Sigmoid colon (tissue), 7 donors: Measurements from ENCODE around the gene MAPK1IP1L. TPM values are rescaled to one million over a fixed set of nuclear protein-coding genes. Genes with fewer than 3 reads are reported as not detected.
"Not testable (repeated sequence)": the region's sequence is repeated elsewhere in the genome, so short reads cannot be mapped to it uniquely, and the experiment has no call there.

Source experiments
- DNase-seq: peaks from one replicate; pipeline ENCODE4 v3.0.0-alpha.2; 2019
- H3K27ac ChIP-seq, 4 donors: fragments of 200-600 bp; sonication (generic); one replicate each; pipeline ENCODE4 v1.5.1; 2016 to 2019; ENCODE audit warnings: mild to moderate bottlenecking in 1 of 4
- H3K27me3 ChIP-seq, 3 donors: fragments of 200-600 bp; sonication (generic); one replicate each; pipeline ENCODE4 v1.5.1; 2019; ENCODE audit warnings: mild to moderate bottlenecking in 1 of 3
- H3K36me3 ChIP-seq, 4 donors: fragments of 200-600 bp; sonication (generic); one replicate each; pipeline ENCODE4 v1.5.1; 2016 to 2019
- H3K4me1 ChIP-seq, 4 donors: fragments of 200-600 bp; sonication (generic); one replicate each; pipeline ENCODE4 v1.5.1; 2017 to 2019
- H3K4me3 ChIP-seq, 4 donors: fragments of 200-600 bp; sonication (generic); one replicate each; pipeline ENCODE4 v1.5.1; 2017 to 2019; ENCODE audit warnings: mild to moderate bottlenecking in 2 of 4, moderate library complexity in 1 of 4
- H3K9me3 ChIP-seq, 4 donors: fragments of 200-600 bp in 3 of 4; sonication (generic) in 3 of 4; one replicate each; pipeline versions ENCODE4 v1.5.1 to v1.6.1; 2013 to 2019
- EP300 ChIP-seq, 4 donors: sonication (generic); formaldehyde crosslinking; IDR thresholded peaks; one replicate each; pipeline ENCODE4 v1.6.1; 2017; ENCODE audit warnings: antibody characterized with exemption in 4 of 4
- POLR2A ChIP-seq, 2 donors: fragments of 450-650 bp; IDR thresholded peaks; one replicate each; pipeline ENCODE4 v1.6.1; 2016; ENCODE audit warnings: antibody characterized with exemption in 2 of 2, mild to moderate bottlenecking in 2 of 2, moderate library complexity in 2 of 2
- POLR2AphosphoS5 ChIP-seq, 4 donors: sonication (generic); formaldehyde crosslinking; IDR thresholded peaks; one replicate each; pipeline ENCODE4 v1.6.1; 2017; ENCODE audit warnings: antibody characterized with exemption in 4 of 4
- WGBS, 2 donors: extraction: QIAGEN DNeasy Blood & Tissue Kit; methylation state at CpG; one replicate each; pipeline ENCODE4 v1.1.7; 2013; 5-methylcytosine and 5-hydroxymethylcytosine counted together
- intact Hi-C: fragments of 100-400 bp; cut with DNase I; formaldehyde crosslinking; loops from one replicate; pipeline ENCODE4 v1.15.1; 2023
- polyA plus RNA-seq, 3 donors: library from polyadenylated mRNA; stranded (reverse); fragments of 200-250 nt; gene quantifications; one replicate each; pipeline ENCODE4 v1.2.3, GENCODE V29; 2013
- total RNA-seq, 4 donors: library from RNA; depleted of rRNA; stranded (reverse); fragments of >200 nt; gene quantifications; one replicate each; pipeline ENCODE4 v1.1.0, GENCODE V29; 2016
- TF ChIP-seq, protein P1 (sequence below), 4 experiments: fragments of 450-650 bp in 3 of 4; fragments of 200-600 bp in 1 of 4; IDR thresholded peaks; one replicate each; pipeline ENCODE4 v1.5.1; 2016 to 2019; ENCODE audit warnings: antibody characterized with exemption in 4 of 4, mild to moderate bottlenecking in 3 of 4, moderate library complexity in 2 of 4
- donor health status: healthy with polysubstance abuse.
- donor health status: Bipolar disorder and iron deficiency.
- donor health status: healthy.

Gene MAPK1IP1L
- 10 to 100 TPM; 30.6 to 67.1 (median 46.4) TPM for total RNA-seq
- polyA plus RNA-seq = 10 to 100 TPM; 25.2 to 40.5 (median 39.5) TPM

DNA sequence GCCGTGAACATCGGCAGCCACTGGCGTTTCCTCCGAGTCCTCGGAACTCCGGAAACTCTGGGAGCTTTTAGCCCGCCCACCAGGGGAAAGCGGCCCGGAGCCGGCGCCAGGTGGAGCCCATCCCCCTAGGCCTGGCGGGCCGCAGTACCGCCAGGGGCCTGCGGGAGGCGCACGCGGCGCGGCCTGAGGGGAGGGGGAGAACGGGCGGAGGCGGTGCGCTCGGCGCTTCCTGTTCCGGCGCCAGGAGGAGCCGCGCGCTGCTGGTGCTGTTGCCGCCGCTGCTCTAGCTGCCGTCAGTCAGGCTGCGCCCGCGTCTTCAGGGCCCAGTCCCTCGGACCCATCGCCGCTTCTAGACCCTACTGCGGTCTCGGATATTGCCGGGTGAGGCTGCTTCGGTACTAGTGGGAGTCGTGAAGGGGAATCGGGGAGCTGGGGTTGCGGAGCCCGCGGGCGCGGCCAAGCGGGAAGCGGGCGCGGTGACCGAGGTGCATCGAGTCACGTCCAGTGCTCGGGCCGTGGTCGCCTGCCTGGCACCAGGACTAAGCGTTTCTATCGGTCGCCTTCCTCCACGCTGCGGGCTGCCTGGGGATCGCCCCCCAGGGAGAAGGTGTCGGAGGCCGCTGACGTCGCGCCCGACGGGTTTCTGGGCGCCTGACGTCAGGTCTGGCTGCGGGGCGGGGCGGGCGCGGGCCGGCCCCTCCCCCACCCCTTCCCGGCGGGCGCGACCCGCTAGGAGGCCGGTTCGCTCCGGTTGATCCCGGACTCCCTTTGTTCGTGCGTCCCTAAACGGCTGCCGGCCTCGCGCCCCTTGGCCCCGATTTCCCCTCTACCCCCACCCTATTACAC is at the start of gene MAPK1IP1L:
TSS of gene MAPK1IP1L (plus strand) at position 225 of the 846 bp plus-strand sequence. CDS start 10,037 bp downstream, outside the sequence.
- Histone ChIP-seq H3K4me3 (peak within 1 kb of the TSS; percentile 82 to 99 (median 94)), H3K9me3 (no peaks in the 10 kb centered on the region), H3K4me1 (peaks cover 0 to 39% (median 22%) of the 10 kb centered on the region in 4 donors), H3K36me3 (peaks cover 0 to 4% (median 0%) of the 10 kb centered on the region in 4 donors), H3K27ac (peak within 1 kb of the TSS; percentile 97 to 100 (median 99)), H3K27me3 (no peaks in the 10 kb centered on the region)
- DNase-seq = peak; percentile 96
- intact Hi-C loops = loop anchor here (2.0 kb wide), 1 partner anchor 25 kb away; the partner anchor contains the start of genes SOCS4 and WDHD1
- TF ChIP-seq POLR2AphosphoS5 (IDR thresholded peaks at IDR 0.05) (peak; percentile 96 to 100 (median 98)), POLR2A (IDR thresholded peaks at IDR 0.05) (peak; percentile 97 to 98), EP300 (IDR thresholded peaks at IDR 0.05) (peak in 1 of 4 donors; percentile 10)
- TF ChIP-seq, protein P1, sequence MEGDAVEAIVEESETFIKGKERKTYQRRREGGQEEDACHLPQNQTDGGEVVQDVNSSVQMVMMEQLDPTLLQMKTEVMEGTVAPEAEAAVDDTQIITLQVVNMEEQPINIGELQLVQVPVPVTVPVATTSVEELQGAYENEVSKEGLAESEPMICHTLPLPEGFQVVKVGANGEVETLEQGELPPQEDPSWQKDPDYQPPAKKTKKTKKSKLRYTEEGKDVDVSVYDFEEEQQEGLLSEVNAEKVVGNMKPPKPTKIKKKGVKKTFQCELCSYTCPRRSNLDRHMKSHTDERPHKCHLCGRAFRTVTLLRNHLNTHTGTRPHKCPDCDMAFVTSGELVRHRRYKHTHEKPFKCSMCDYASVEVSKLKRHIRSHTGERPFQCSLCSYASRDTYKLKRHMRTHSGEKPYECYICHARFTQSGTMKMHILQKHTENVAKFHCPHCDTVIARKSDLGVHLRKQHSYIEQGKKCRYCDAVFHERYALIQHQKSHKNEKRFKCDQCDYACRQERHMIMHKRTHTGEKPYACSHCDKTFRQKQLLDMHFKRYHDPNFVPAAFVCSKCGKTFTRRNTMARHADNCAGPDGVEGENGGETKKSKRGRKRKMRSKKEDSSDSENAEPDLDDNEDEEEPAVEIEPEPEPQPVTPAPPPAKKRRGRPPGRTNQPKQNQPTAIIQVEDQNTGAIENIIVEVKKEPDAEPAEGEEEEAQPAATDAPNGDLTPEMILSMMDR (IDR thresholded peaks at IDR 0.05) = peak; percentile 99 to 100 (median 99)
- 0% methylated on average over 98 of the region's 98 CpGs for WGBS, 2 donors

DNA sequence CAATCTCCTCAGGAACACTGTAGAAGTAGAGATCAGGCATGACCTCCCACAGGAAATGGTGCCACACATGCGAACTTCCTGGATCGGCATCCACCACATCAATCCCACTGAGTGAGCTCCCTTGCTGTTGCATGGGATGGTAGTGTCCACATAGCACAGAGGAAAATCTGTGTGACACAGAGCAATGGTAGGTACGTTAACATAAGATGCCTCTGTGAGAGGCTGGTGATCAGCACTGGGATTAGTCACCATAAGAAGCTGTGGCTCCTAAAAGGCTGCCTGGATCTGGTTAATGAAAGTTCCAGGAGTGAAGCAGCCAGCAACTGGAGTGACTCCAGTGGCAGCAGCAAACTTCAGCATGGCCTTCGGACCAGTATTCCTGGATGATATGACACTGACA is 46.4 kb upstream of the MAPK1IP1L start:
- Histone ChIP-seq H3K36me3 (no peaks in the 10 kb centered on the region), H3K4me1 (peaks cover 0 to 2% (median 0%) of the 10 kb centered on the region in 4 donors), H3K9me3 (no peaks in the 10 kb centered on the region), H3K27ac (no peak overlapping the region), H3K4me3 (no peak overlapping the region), H3K27me3 (no peaks in the 10 kb centered on the region)
- intact Hi-C loops = no loop called here
- no peak for DNase-seq
- TF ChIP-seq EP300 (IDR thresholded peaks at IDR 0.05) = no peak
- no peak for TF ChIP-seq POLR2AphosphoS5 (IDR thresholded peaks at IDR 0.05)
- TF ChIP-seq POLR2A (IDR thresholded peaks at IDR 0.05) = no peak
- TF ChIP-seq, protein P1 (IDR thresholded peaks at IDR 0.05) = no peak
- 81 to 88% methylated on average over 4 of the region's 4 CpGs for WGBS, 2 donors

DNA sequence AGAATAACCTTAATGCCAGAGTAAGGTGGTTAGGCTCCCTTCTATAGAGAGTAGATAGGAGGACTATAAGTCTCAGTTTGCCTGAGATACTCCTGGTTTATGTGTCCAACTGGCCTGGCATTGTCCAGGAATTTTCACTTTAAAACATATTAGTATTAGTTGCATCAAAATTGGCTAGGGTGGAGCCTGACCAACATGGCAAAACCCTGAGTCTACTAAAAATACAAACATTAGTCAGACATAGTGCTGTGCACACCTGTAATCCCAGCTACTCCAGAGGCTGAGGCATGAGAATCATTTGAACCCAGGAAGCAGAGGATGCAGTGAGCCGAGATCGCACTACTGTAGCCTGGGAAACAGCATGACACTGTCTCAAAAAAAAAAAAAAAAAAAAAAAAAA is 36.4 kb upstream of the MAPK1IP1L start:
- intact Hi-C loops = no loop called here
- TF ChIP-seq, protein P1 (IDR thresholded peaks at IDR 0.05) = no peak
- TF ChIP-seq EP300 (IDR thresholded peaks at IDR 0.05) (no peak), POLR2AphosphoS5 (IDR thresholded peaks at IDR 0.05) (no peak)
- Histone ChIP-seq H3K36me3 (no peaks in the 10 kb centered on the region), H3K27ac (no peak overlapping the region), H3K27me3 (no peaks in the 10 kb centered on the region), H3K4me1 (no peaks in the 10 kb centered on the region), H3K4me3 (no peak overlapping the region), H3K9me3 (no peaks in the 10 kb centered on the region)
- WGBS, 2 donors = 94 to 95% methylated on average over 2 of the region's 2 CpGs
- no peak for DNase-seq

DNA sequence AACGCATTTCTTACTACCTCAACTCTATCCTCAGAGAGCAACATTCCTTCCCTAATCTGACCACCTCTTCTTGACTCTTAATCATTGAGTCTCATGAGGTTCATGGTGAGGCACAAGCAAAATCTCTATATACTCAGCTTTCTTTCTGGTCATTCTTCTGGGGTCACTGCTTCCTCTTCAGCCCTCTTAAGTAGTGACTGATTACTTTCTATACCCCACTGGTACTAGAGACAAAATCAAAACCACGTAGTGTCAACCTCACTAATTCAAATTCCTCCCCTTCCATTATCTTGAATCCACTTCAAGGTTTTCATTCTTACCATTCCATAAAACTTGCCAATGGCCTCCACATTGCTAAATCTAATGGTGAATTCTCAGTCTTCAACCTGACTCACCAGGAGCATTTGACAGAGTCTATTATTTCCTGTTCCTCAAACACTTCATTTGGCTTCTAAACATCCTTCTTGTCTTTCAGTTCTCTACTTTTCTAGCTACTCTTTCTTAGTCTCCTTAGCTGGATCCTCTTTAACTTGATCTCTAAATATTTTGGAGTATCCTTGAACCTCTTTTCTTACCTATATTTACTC is 31.4 kb upstream of the MAPK1IP1L start:
- no peaks in the 10 kb centered on the region for H3K27me3 ChIP-seq
- TF ChIP-seq POLR2AphosphoS5 (IDR thresholded peaks at IDR 0.05) (no peak), EP300 (IDR thresholded peaks at IDR 0.05) (no peak), POLR2A (IDR thresholded peaks at IDR 0.05) (no peak)
- TF ChIP-seq, protein P1 (IDR thresholded peaks at IDR 0.05) = no peak
- 96 to 97% methylated on average over 2 of the region's 2 CpGs for WGBS, 2 donors
- no peaks in the 10 kb centered on the region for H3K36me3 ChIP-seq
- intact Hi-C loops = no loop called here
- no peaks in the 10 kb centered on the region for H3K4me1 ChIP-seq
- no peak for DNase-seq
- no peaks in the 10 kb centered on the region for H3K9me3 ChIP-seq
- no peak overlapping the region for H3K4me3 ChIP-seq
- H3K27ac ChIP-seq = no peak overlapping the region

DNA sequence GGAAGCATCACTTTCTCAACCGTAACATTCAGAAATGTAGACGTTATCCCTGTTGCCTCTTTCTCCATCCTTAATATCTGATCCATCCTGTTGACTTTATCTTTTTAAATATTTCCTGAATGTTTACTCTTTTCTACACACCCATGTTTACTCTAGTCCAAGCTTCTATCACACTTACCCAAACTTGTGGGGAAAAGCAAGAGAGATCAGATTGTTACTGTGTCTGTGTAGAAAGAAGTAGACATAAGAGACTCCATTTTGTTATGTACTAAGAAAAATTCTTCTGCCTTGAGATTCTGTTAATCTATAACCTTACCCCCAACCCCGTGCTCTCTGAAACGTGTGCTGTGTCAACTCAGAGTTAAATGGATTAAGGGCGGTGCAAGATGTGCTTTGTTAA is 27.1 kb upstream of the MAPK1IP1L start:
- not testable (repeated sequence) for H3K4me3 ChIP-seq
- 62 to 82% methylated on average over 2 of the region's 5 CpGs for WGBS, 2 donors

More for the DNA sequence above, 27.1 kb upstream of the MAPK1IP1L start:
- H3K9me3 ChIP-seq, intact Hi-C loops, H3K36me3 ChIP-seq, H3K27ac ChIP-seq, DNase-seq, H3K27me3 ChIP-seq: not testable (repeated sequence)
- H3K4me1 ChIP-seq = peaks cover 0 to 30% (median 23%) of the 10 kb centered on the region in 4 donors
